Breast epithelium (tissue), 4 donors: ENCODE data around the gene GPT2. TPM values are rescaled to one million over a fixed set of nuclear protein-coding genes. Genes with fewer than 3 reads are reported as not detected.

Source experiments
- DNase-seq, 2 donors: peaks; one replicate each; pipeline ENCODE4 v3.0.0-alpha.2; 2019; ENCODE audit warnings: low spot score in 2 of 2
- H3K27ac ChIP-seq, 2 donors: fragments of 200-600 bp; sonication (generic) in 1 of 2; one replicate each; pipeline ENCODE4 v1.5.1; 2016 to 2019; ENCODE audit warnings: mild to moderate bottlenecking in 1 of 2
- H3K27me3 ChIP-seq, 2 donors: fragments of 200-600 bp; sonication (generic) in 1 of 2; one replicate each; pipeline versions ENCODE4 v1.5.1 to v1.6.0; 2017 to 2019; ENCODE audit warnings: control low read depth in 1 of 2, mild to moderate bottlenecking in 1 of 2
- H3K36me3 ChIP-seq: fragments of 200-600 bp; one replicate; pipeline ENCODE4 v1.5.1; 2019
- H3K4me1 ChIP-seq, 2 donors: fragments of 200-600 bp; sonication (generic); one replicate each; pipeline ENCODE4 v1.5.1; 2016 to 2019; ENCODE audit warnings: control low read depth in 1 of 2
- H3K4me3 ChIP-seq, 3 donors: fragments of 200-600 bp; sonication (generic); 1 replicate in 2 of 3; 2 replicates in 1 of 3; pipeline ENCODE4 v1.5.1; 2016 to 2019; ENCODE audit warnings: mild to moderate bottlenecking in 3 of 3, moderate library complexity in 2 of 3
- H3K9me3 ChIP-seq, 2 donors: fragments of 200-600 bp; sonication (generic) in 1 of 2; one replicate each; pipeline ENCODE4 v1.5.1; 2016 to 2019; ENCODE audit warnings: control low read depth in 1 of 2
- CTCF ChIP-seq, 3 donors: fragments of 450-650 bp; IDR thresholded peaks; one replicate each; pipeline ENCODE4 v1.5.1; 2016 to 2017; ENCODE audit warnings: antibody characterized with exemption in 3 of 3, mild to moderate bottlenecking in 3 of 3, moderate library complexity in 3 of 3
- POLR2A ChIP-seq: fragments of 450-650 bp; IDR thresholded peaks from one replicate; pipeline ENCODE4 v1.6.1; 2016; ENCODE audit warnings: antibody characterized with exemption, mild to moderate bottlenecking, moderate library complexity
- POLR2AphosphoS5 ChIP-seq, 3 donors: sonication (generic); formaldehyde crosslinking; IDR thresholded peaks; one replicate each; pipeline ENCODE4 v1.6.1; 2017; ENCODE audit warnings: antibody characterized with exemption in 3 of 3
- intact Hi-C: fragments of 100-400 bp; cut with DNase I; formaldehyde crosslinking; loops from one replicate; pipeline ENCODE4 v1.15.1; 2023; ENCODE audit warnings: low total_unique reads
- total RNA-seq, 3 donors: library from RNA; depleted of rRNA; stranded (reverse); fragments of >200 nt; gene quantifications; one replicate each; pipeline ENCODE4 v1.1.0, GENCODE V29; 2016

Gene GPT2
- total RNA-seq, 3 donors from 2014 or later = 17.4 to 56.2 (median 21.7) TPM

- TF ChIP-seq POLR2AphosphoS5 (IDR thresholded peaks at IDR 0.05) (no peak), CTCF (IDR thresholded peaks at IDR 0.05) (no peak), POLR2A (no peak)
- Histone ChIP-seq H3K27ac (peak overlapping the region; percentile 39 to 76), H3K4me1 (peaks cover 0 to 5% of the 10 kb centered on the region in 2 donors), H3K36me3 (no peaks in the 10 kb centered on the region), H3K4me3 (peak overlapping the region; percentile 72 to 85 (median 76)), H3K9me3 (no peaks in the 10 kb centered on the region), H3K27me3 (no peaks in the 10 kb centered on the region)
- no peak for DNase-seq
- intact Hi-C loops = no loop called here
These were observed 841 bp upstream of the GPT2 start for GRCh38 chr16:46883353-46883689.

DNA sequence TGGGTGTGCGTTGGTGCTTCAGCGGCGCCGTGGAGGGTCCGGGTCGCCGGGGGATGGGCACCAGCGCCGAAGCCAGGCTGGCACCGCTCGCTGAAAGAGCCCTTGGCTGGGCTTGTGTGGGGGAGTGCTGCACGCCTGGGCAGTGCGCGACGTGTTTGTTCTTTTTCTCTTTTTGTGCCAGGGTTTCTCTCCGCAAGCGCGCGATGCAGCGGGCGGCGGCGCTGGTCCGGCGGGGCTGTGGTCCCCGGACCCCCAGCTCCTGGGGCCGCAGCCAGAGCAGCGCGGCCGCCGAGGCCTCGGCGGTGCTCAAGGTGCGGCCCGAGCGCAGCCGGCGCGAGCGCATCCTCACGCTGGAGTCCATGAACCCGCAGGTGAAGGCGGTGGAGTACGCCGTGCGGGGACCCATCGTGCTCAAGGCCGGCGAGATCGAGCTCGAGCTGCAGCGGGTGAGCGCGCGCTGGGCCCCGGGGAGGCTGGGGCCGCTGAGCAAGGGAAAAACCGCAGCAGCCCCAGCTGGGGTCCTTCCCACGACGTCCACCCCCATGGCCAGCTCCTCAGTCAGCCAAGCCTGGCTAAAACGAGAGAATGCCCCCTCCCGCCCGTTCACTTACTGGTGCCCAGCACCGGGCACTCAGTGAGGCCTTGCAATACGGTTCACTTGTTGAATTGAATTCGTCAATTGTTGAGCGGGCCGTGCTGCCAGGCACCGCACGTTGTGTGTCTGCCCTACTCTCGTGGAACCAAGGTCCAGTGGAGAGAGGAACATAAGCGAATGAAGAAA, 541 bp downstream of the GPT2 start:
- Histone ChIP-seq H3K4me3 (peak overlapping the region; percentile 72 to 85 (median 76)), H3K27me3 (no peaks in the 10 kb centered on the region), H3K36me3 (no peaks in the 10 kb centered on the region), H3K27ac (peak overlapping the region; percentile 39 to 76), H3K4me1 (peaks cover 0 to 5% of the 10 kb centered on the region in 2 donors), H3K9me3 (no peaks in the 10 kb centered on the region)
- TF ChIP-seq POLR2A (no peak), CTCF (IDR thresholded peaks at IDR 0.05) (no peak), POLR2AphosphoS5 (IDR thresholded peaks at IDR 0.05) (no peak)
- DNase-seq = no peak
- intact Hi-C loops = no loop called here

DNA sequence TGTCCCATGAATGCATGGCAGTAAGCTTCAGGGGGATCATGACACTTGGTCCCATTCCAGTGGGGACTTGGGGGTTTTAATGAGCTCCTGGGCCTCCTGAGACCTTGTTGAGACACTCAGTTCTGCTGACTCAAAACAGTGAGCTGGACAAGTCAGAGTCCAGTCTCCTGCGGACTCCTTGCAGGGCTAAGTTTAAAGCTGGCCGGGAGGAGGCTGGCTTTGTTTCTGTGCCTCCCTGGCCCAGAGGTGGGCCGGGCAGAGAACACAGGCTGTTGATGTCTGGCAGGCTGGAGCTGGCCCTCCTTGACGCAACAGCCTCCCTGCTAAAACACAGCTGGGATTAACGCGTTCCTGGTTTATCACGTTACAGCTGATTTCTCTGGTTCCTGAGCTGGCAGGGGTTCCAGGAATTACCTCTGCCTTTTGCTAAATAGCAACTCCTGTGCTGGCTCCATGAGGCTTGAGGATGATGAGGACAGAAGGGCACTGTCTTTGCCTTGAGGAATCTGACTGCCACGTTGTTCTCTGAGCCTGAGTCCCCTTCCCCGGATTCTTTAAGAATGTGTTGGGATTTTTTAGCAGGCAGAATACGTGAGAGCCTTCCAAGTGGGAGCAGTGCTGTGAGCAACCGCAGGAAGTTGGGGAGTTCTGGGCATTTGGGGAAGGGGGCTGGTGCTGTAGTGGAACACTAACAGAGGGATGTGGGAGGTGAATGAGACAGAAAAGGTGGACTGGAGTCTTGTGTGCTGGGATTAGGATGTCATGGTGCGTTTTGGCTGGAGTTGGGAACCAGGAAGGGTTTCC, 2.0 kb downstream of the GPT2 start:
- H3K27ac ChIP-seq = peak overlapping the region; percentile 36 to 76
- no peaks in the 10 kb centered on the region for H3K9me3 ChIP-seq
- intact Hi-C loops = no loop called here
- H3K4me1 ChIP-seq = peaks cover 0 to 5% of the 10 kb centered on the region in 2 donors
- no peak for DNase-seq
- H3K4me3 ChIP-seq = peak overlapping the region in 2 of 3 donors; percentile 76 to 85
- no peaks in the 10 kb centered on the region for H3K36me3 ChIP-seq
- no peaks in the 10 kb centered on the region for H3K27me3 ChIP-seq
- TF ChIP-seq POLR2AphosphoS5 (IDR thresholded peaks at IDR 0.05) (no peak), POLR2A (no peak), CTCF (IDR thresholded peaks at IDR 0.05) (no peak)

- TF ChIP-seq POLR2A (no peak), CTCF (IDR thresholded peaks at IDR 0.05) (no peak), POLR2AphosphoS5 (IDR thresholded peaks at IDR 0.05) (no peak)
- no peaks in the 10 kb centered on the region for H3K9me3 ChIP-seq
- no peak for DNase-seq
- H3K36me3 ChIP-seq = no peaks in the 10 kb centered on the region
- H3K27me3 ChIP-seq = no peaks in the 10 kb centered on the region
- no peak overlapping the region for H3K4me3 ChIP-seq
- peaks cover 0 to 5% of the 10 kb centered on the region in 2 donors for H3K4me1 ChIP-seq
- peak overlapping the region; percentile 21 to 36 for H3K27ac ChIP-seq
- intact Hi-C loops = no loop called here
These were observed 2.8 kb downstream of the GPT2 start for GRCh38 chr16:46886764-46887523.
